Colonic mucosa (tissue), 4 donors: ENCODE data around the gene TTC31. TPM values are rescaled to one million over a fixed set of nuclear protein-coding genes. Genes with fewer than 3 reads are reported as not detected.

Experiments used
- DNase-seq: peaks from one replicate; pipeline ENCODE4 v3.0.0-alpha.2; 2020
- H3K27ac ChIP-seq: fragments of 200-600 bp; one replicate; pipeline ENCODE4 v1.8.0; 2021
- H3K27me3 ChIP-seq: fragments of 200-600 bp; one replicate; pipeline ENCODE4 v1.8.0; 2021
- H3K36me3 ChIP-seq: fragments of 200-600 bp; one replicate; pipeline ENCODE4 v1.8.0; 2021
- H3K4me1 ChIP-seq: fragments of 200-600 bp; one replicate; pipeline ENCODE4 v1.8.0; 2021; ENCODE audit warnings: mild to moderate bottlenecking
- H3K4me3 ChIP-seq: fragments of 200-600 bp; one replicate; pipeline ENCODE4 v1.8.0; 2021
- H3K9ac ChIP-seq, 2 donors: one replicate each; pipeline ENCODE4 v1.7.0; 2013; ENCODE audit warnings: control low read depth in 2 of 2, low read depth in 2 of 2, low read length in 2 of 2
- H3K9me3 ChIP-seq: fragments of 200-600 bp; one replicate; pipeline ENCODE4 v1.8.0; 2021
- CTCF ChIP-seq: fragments of 200-600 bp; IDR thresholded peaks from one replicate; pipeline ENCODE4 v1.8.0; 2022; ENCODE audit warnings: antibody characterized with exemption, mild to moderate bottlenecking
- intact Hi-C: fragments of 100-400 bp; cut with DNase I; formaldehyde crosslinking; loops from one replicate; pipeline ENCODE4 v1.14.1; 2022
- total RNA-seq, 2 donors: library from RNA; stranded (reverse); fragmentation: NEBNext Ultra II Directional in 1 of 2; extraction: Animal tissue kit (Norgen Biotek cat#: 25700) in 1 of 2; gene quantifications; one replicate each; pipeline ENCODE4 v1.2.1, GENCODE V29; 2021
- donor health status: healthy.
- donor health status: DM: no; HTN: no; CAD: no.
- donor health status: DM: no; HTN: no; CAD: no.

TTC31 gene
- total RNA-seq, 2 donors from 2014 or later: 23.3 to 25.2 TPM

- Histone ChIP-seq H3K27ac (no peak overlapping the region), H3K9ac (no peak overlapping the region), H3K9me3 (no peaks in the 10 kb centered on the region), H3K4me1 (no peaks in the 10 kb centered on the region), H3K4me3 (no peak overlapping the region), H3K36me3 (no peaks in the 10 kb centered on the region), H3K27me3 (no peaks in the 10 kb centered on the region)
- TF ChIP-seq CTCF: no peak
- intact Hi-C loops: loop anchor here (10.0 kb wide), 1 partner anchor 385 kb away; no protein-coding TSS in a partner anchor
- no peak for DNase-seq
Measured at GRCh38 chr2:74489906-74490305, 7.0 kb downstream of the TTC31 start.

GRCh38 chr2:74491648-74492544 lies 9.0 kb downstream of the TTC31 start:
- Histone ChIP-seq H3K9me3 (no peaks in the 10 kb centered on the region), H3K4me1 (no peaks in the 10 kb centered on the region), H3K27me3 (no peaks in the 10 kb centered on the region), H3K4me3 (no peak overlapping the region), H3K9ac (no peak overlapping the region), H3K27ac (no peak overlapping the region), H3K36me3 (no peaks in the 10 kb centered on the region)
- DNase-seq: no peak
- intact Hi-C loops: no loop called here
- TF ChIP-seq CTCF: no peak

- Histone ChIP-seq H3K27me3 (peaks cover under 1% of the 10 kb centered on the region), H3K9me3 (no peaks in the 10 kb centered on the region), H3K4me1 (peaks cover 5% of the 10 kb centered on the region), H3K36me3 (no peaks in the 10 kb centered on the region), H3K9ac (no peak overlapping the region), H3K27ac (no peak overlapping the region), H3K4me3 (no peak overlapping the region)
- TF ChIP-seq CTCF: no peak
- DNase-seq: no peak
- intact Hi-C loops: no loop called here
Measured at GRCh38 chr2:74493546-74493945, 10.7 kb downstream of the TTC31 start.

- no peaks in the 10 kb centered on the region for H3K36me3 ChIP-seq
- H3K4me1 ChIP-seq: peaks cover 15% of the 10 kb centered on the region
- DNase-seq: no peak
- no peak for TF ChIP-seq CTCF
- H3K9me3 ChIP-seq: no peaks in the 10 kb centered on the region
- no peak overlapping the region for H3K4me3 ChIP-seq
- no peak overlapping the region for H3K27ac ChIP-seq
- H3K9ac ChIP-seq: no peak overlapping the region
- peaks cover 17% of the 10 kb centered on the region for H3K27me3 ChIP-seq
- intact Hi-C loops: no loop called here
Measured at GRCh38 chr2:74495440-74495839, 12.6 kb downstream of the TTC31 start.

- intact Hi-C loops: no loop called here
- Histone ChIP-seq H3K4me3 (peak overlapping the region; percentile 47), H3K27me3 (peaks cover 17% of the 10 kb centered on the region), H3K9me3 (no peaks in the 10 kb centered on the region), H3K36me3 (no peaks in the 10 kb centered on the region), H3K9ac (no peak overlapping the region), H3K4me1 (peaks cover 15% of the 10 kb centered on the region), H3K27ac (no peak overlapping the region)
- no peak for DNase-seq
- no peak for TF ChIP-seq CTCF
Measured at GRCh38 chr2:74496997-74497776, 14.3 kb downstream of the TTC31 start.
